ENCODE data around the gene GABRA5. TPM values are rescaled to one million over a fixed set of nuclear protein-coding genes. Genes with fewer than 3 reads are reported as not detected.

The GABRA5 gene
- total RNA-seq, 2 donors from 2014 or later, result not detected

DNA sequence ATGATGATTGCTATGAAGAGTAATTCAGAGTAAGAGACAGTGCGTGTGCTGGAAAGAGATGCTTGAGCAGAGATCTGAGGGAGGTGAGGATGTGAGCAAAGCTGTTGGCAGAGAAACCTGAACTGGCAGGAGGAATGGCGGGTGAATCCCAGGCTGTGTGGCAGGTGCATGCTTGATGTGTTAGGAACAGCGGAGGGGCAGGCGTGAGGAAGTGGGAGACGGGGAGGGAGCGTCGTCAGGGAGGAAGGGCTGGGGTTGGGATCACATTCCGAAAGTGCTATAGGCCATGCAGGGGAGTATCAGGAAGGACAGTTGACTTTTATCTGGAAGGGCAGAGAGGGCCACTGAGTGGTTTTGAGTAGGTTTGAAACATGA lies 8.6 kb downstream of the GABRA5 start:
- H3K9me3 ChIP-seq, result no peaks in the 10 kb centered on the region
- DNase-seq (ENCODE audit: low spot score) (no peak), ATAC-seq (ENCODE audit: insufficient number of reproducible peaks, low FRiP score, low read depth) (no peak)
- H3K4me1 ChIP-seq (ENCODE audit: control insufficient read depth in 1 of 2, low read depth in 2 of 2), result peaks cover 0 to 9% of the 10 kb centered on the region in 2 donors
- H3K4me3 ChIP-seq, result no peak overlapping the region
- no peaks in the 10 kb centered on the region for H3K27me3 ChIP-seq (replicated peaks; ENCODE audit: insufficient read depth)
- no peaks in the 10 kb centered on the region for H3K36me3 ChIP-seq
- no peak overlapping the region for H3K27ac ChIP-seq
- TF ChIP-seq, protein P1, sequence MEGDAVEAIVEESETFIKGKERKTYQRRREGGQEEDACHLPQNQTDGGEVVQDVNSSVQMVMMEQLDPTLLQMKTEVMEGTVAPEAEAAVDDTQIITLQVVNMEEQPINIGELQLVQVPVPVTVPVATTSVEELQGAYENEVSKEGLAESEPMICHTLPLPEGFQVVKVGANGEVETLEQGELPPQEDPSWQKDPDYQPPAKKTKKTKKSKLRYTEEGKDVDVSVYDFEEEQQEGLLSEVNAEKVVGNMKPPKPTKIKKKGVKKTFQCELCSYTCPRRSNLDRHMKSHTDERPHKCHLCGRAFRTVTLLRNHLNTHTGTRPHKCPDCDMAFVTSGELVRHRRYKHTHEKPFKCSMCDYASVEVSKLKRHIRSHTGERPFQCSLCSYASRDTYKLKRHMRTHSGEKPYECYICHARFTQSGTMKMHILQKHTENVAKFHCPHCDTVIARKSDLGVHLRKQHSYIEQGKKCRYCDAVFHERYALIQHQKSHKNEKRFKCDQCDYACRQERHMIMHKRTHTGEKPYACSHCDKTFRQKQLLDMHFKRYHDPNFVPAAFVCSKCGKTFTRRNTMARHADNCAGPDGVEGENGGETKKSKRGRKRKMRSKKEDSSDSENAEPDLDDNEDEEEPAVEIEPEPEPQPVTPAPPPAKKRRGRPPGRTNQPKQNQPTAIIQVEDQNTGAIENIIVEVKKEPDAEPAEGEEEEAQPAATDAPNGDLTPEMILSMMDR (IDR thresholded peaks at IDR 0.05), result no peak

DNA sequence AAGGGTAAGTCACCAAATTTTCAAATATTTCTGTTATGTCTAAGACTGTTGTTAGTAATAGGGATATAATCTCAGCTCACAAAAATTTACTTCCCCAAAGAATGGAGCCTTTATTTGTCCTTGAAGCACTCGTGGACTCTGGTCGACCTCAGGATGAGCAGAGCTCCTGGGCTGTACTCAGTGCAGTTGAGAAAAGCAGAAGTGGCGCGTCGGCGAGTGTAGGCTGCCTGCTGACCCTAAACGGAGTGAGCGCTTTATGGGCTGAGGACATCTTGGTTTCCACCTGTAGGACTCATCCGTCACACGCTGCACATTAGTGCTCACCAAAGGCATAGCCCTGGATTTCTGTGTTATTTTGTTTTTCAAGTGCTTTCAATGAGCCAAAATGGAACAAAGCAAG lies 11.0 kb downstream of the GABRA5 start:
- no peak overlapping the region for H3K4me3 ChIP-seq
- no peak for ATAC-seq (ENCODE audit: insufficient number of reproducible peaks, low FRiP score, low read depth)

DNA sequence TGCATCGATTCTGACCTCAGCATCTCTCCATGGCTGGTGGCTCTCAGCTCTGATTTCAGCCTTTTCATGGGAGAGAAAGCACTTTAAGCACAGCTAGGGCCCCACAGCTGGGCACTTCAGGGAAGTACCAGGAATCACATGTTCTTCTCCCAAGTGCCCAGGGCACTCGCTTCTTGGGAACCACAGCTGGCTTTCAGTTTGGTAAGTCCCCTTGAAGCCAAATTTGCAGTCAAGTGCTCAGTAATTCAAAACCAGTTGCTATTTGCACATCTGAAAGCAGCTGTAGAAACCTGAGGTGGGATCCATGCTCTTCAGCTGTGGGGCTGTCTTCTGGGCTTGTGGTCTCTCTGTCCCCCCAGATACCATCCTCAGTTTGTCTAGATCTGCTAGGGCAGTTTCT lies 12.8 kb downstream of the GABRA5 start:
- Histone ChIP-seq H3K27me3 (replicated peaks; ENCODE audit: insufficient read depth) (no peaks in the 10 kb centered on the region), H3K4me1 (ENCODE audit: control insufficient read depth in 1 of 2, low read depth in 2 of 2) (no peaks in the 10 kb centered on the region), H3K36me3 (no peaks in the 10 kb centered on the region), H3K27ac (no peak overlapping the region), H3K9me3 (no peaks in the 10 kb centered on the region), H3K4me3 (no peak overlapping the region)
- ATAC-seq (ENCODE audit: insufficient number of reproducible peaks, low FRiP score, low read depth) (no peak), DNase-seq (ENCODE audit: low spot score) (no peak)
- TF ChIP-seq, protein P1 (IDR thresholded peaks at IDR 0.05), result no peak

More for the DNA sequence above, 11.0 kb downstream of the GABRA5 start:
- Histone ChIP-seq H3K4me1 (ENCODE audit: control insufficient read depth in 1 of 2, low read depth in 2 of 2) (peaks cover 0 to 9% of the 10 kb centered on the region in 2 donors), H3K27ac (no peak overlapping the region), H3K36me3 (no peaks in the 10 kb centered on the region), H3K27me3 (replicated peaks; ENCODE audit: insufficient read depth) (no peaks in the 10 kb centered on the region), H3K9me3 (no peaks in the 10 kb centered on the region)
- DNase-seq (ENCODE audit: low spot score), result no peak
- TF ChIP-seq, protein P1 (IDR thresholded peaks at IDR 0.05), result no peak

DNA sequence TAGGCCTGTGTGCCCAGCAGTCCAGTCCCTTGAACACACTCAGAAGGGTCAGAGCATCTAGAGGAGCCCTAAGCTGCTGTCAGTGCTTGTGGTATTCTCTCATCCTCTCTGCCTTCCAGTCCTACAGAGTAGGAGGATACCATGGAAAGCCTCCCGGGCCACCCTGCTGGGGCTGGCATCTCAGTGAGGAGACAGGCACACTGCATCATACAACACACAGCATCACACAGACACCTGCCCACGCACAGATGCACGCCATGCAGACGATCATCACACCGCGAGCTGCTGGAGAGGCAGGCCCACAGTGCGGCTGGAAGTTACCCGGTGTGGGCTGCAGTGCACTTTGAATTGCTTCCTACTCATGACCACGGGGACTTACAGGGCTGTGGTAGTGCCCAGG lies 15.2 kb downstream of the GABRA5 start:
- ATAC-seq (ENCODE audit: insufficient number of reproducible peaks, low FRiP score, low read depth), result no peak
- H3K4me3 ChIP-seq, result no peak overlapping the region
- no peaks in the 10 kb centered on the region for H3K4me1 ChIP-seq (ENCODE audit: control insufficient read depth in 1 of 2, low read depth in 2 of 2)
- H3K9me3 ChIP-seq, result no peaks in the 10 kb centered on the region
- no peak for DNase-seq (ENCODE audit: low spot score)
- H3K27me3 ChIP-seq (replicated peaks; ENCODE audit: insufficient read depth), result no peaks in the 10 kb centered on the region
- no peak overlapping the region for H3K27ac ChIP-seq
- H3K36me3 ChIP-seq, result no peaks in the 10 kb centered on the region
- TF ChIP-seq, protein P1 (IDR thresholded peaks at IDR 0.05), result no peak

DNA sequence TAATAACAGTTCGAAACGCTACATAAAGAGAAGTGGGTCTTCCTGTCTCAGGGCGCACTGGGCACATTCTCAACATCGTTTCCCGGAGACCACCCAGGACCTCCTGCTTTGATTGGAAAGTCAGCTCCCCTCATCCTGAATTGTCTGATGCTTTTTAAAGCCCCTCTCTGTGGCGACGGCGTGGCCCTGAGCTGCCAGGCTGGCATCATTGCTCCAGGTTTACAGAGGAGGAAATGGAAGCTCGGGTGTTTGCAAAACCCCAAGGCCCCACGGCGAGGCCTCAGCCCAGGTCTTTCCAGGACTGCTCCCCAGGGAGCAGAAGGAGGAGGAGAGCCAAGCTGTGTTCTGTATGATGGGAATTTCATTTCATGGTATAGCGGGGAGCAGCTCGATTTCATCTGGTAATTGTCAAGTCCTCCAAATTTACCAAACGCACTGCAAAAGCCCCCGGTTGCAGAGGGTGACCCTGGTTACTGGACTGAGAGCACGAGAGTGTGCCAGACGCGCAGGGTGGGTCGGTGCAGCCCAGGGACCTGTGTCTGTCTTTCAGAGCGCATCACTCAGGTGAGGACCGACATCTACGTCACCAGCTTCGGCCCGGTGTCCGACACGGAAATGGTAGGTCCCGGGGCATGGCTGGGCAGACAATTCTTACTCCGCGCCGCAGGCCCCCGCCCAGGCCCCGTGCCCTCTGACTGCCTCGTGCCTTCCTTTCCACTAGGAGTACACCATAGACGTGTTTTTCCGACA lies 15.9 kb downstream of the GABRA5 start:
- DNase-seq (ENCODE audit: low spot score), result no peak
- Histone ChIP-seq H3K36me3 (no peaks in the 10 kb centered on the region), H3K9me3 (no peaks in the 10 kb centered on the region), H3K27ac (no peak overlapping the region), H3K4me1 (ENCODE audit: control insufficient read depth in 1 of 2, low read depth in 2 of 2) (no peaks in the 10 kb centered on the region), H3K27me3 (replicated peaks; ENCODE audit: insufficient read depth) (no peaks in the 10 kb centered on the region), H3K4me3 (no peak overlapping the region)
- TF ChIP-seq, protein P1 (IDR thresholded peaks at IDR 0.05), result no peak
- ATAC-seq (ENCODE audit: insufficient number of reproducible peaks, low FRiP score, low read depth), result no peak
